ENCODE results near the gene THSD4.

The THSD4 gene

GRCh38 chr15:71515375-71516186 lies 400.3 kb downstream of the THSD4 start:
- no peak for DNase-seq

DNA sequence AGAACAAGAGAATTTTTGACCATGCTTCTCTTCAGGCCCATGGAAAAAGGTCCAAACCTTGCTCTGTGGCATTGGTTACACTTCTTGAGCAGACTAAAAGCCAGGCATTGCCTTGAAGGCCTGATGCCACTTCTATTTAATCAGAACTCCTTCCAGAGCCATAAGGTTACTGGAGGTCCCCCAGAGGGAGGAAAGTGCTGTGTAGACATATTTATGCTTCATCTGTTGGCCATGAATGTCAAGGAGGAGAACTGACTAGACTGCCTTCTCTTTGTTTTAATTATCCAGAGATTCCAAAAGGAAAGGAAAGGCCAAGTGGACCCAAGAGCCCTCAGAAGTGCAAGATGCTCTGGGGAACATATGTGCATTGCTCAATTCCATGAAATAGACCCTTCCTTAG lies 402.5 kb downstream of the THSD4 start:
- no peak for DNase-seq

GRCh38 chr15:71518661-71519060 lies 403.4 kb downstream of the THSD4 start:
- no peak for DNase-seq

DNA sequence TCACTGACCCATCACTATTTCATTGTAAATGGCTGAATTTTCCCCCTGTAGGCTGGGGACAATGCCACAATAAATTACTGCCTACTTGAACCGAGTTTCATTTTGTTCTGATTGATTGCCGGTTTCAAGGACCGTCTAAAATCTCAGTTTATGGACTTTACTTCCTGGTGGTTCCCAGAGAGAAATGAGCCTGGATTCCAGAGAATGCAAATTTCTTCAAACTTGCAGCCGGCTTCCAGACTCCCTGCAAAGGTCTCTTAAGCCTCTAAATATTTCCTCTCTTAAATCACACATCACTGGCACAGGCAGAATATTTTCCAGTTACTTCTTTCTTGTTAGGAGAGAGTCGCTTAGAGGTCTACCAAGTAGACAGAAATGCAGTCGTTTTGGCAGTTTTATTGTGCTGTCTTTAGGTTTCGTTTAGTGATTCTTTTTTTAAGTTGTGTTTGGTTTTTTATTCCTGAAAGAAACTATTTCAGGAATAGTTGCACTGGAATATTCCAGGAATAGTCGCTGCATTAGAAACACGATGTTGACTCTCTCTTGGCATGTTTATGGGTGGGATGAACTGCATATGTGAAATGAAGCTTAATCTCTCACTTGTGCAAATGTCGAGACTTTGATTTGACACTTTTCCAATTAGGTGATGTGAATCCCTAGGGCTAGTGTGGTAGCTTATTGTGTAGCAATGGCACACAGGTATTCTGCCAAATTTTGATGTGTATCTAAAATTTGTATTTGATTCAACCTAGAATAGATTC lies 411.0 kb downstream of the THSD4 start:
- no peak for DNase-seq

DNA sequence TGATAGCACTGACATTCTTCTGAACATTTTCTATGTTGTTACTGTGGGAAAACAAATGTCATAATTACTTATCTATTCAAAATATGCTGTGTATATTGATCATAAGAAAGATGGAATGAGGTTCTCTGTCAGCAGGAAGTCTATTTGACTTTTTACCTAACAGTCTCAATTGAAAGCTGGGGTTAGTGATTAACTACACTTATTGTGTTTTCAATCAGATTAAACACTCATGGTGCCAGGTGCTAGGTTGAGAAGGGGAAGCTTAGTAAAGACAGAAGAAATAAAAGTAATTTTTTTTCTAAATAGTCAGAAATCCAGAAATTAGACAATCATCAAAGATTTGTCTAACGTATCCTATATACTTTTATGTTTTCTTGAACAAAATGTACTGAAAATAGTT lies 414.1 kb downstream of the THSD4 start:
- no peak for DNase-seq

GRCh38 chr15:71530116-71530515 lies 414.8 kb downstream of the THSD4 start:
- no peak for DNase-seq

DNA sequence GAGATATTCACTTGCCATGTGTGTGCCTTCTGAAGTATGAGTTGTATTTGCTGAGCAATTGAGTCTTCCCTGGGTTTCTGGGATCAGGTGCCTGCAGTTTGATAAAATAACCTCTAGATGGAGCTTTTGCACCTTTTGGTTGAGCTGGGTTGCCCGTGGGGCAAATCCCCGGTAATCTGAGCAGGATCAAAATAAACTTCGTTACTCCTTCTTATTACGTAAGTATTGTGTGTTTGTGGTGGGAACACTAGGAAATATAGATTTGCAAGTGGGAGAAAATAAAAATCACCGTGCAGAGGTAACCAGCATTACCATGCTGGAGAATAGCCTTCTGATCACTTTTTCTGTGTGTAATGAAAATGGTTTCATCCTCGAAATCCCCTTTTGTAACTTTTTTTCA lies 417.7 kb downstream of the THSD4 start:
- peak; percentile 45 for DNase-seq

DNA sequence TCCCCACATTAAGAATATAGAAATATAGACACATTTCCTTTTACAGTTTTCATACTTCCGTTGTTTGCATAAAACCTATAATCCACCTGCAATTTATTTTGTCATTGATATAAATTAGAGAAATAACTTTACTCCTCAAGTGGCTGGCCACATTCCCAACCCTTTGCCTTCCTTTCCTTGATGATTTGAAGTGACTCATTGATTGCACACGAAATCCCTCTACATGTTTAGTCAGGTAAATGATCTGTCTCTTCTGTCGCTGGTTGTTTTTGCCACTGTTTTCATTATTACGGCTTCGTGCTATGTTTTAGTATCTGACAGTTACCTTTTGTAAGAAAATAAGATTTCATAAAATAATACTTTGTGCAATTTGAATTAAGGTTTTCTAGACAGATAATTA lies 422.9 kb downstream of the THSD4 start:
- DNase-seq = no peak

- no peak for DNase-seq
Measured at GRCh38 chr15:71541746-71542145, 426.5 kb downstream of the THSD4 start.

- DNase-seq = no peak
Measured at GRCh38 chr15:71542836-71543235, 427.6 kb downstream of the THSD4 start.

DNA sequence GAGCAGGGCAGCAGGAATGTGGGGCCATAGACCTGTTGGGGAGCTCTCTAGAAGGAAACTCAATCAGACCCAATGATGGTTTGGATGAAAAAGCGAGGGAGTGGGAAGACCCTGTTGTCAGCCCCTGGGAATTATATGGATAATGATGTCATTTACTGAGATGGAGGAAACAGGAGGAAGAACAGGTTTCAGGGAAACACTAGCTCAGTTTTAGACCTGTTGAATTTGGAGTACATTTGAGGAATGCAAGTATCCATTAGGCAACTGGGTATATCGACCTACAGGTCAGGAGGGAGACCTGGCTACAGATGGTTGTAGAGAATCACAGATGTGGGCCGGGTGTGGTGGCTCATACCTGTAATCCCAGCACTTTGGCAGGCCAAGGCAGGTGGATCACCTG lies 428.1 kb downstream of the THSD4 start:
- DNase-seq = no peak

- DNase-seq = no peak
Measured at GRCh38 chr15:71545223-71545760, 430.0 kb downstream of the THSD4 start.

DNA sequence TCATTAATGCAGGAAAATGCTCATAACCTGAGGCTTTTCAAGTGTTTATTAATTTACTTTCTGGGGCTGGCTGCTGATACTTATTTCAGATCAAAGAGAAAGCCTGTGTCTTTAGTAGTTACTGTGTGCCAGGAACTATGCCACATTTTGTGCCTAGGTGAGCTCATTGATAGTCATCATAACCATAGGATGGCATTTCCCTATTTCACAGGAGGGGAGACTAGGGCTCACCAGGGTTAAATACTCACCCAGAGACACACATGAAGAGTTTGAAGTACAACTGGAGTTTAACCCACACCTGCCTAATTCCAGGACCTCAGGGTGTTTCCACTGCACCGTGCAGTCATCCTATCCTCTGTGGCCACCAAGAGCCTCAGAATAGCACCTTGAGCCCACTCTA lies 430.7 kb downstream of the THSD4 start:
- no peak for DNase-seq

DNA sequence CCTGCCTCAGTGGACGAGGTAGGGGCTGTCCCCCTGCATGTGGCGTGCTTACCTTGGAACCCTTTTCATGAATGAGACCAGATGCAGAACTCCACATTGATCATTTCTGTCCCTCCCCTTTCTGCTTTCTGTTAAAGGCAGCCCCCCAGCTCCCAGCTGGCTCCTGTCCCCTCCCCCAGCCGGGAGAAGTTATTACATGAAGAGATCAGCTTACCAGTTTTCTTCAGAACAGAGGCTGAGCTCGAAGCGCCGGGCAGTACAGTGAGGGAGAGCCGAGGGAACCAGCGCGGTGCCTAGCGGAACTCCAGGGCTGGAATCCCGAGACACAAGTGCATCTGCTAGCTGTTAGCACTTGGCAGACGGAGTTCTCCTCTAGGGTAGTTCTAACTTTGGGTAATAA lies 431.7 kb downstream of the THSD4 start:
- no peak for DNase-seq

- no peak for DNase-seq
Measured at GRCh38 chr15:71548401-71548807, 433.1 kb downstream of the THSD4 start.

- no peak for DNase-seq
Measured at GRCh38 chr15:71549091-71549490, 433.8 kb downstream of the THSD4 start.

DNA sequence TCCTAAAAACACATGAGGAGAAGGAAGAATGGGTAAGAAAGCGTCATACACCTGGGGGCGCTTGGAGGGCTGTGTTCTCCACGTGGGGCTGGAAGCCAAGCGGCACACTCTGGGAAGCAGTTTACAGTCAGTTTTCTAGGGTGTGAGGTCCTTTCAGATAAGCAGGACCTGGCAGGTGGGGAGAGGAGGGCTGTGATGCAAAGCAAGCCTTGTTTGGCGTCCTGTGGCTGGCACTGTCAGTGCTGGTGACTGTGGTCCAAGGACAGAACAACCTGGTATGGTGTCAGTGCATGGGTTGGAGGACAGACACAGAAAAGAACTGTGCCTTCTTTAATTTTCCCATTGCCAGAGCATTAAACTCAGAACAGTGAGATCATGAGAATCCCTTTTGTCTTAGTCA lies 434.4 kb downstream of the THSD4 start:
- DNase-seq = no peak

DNA sequence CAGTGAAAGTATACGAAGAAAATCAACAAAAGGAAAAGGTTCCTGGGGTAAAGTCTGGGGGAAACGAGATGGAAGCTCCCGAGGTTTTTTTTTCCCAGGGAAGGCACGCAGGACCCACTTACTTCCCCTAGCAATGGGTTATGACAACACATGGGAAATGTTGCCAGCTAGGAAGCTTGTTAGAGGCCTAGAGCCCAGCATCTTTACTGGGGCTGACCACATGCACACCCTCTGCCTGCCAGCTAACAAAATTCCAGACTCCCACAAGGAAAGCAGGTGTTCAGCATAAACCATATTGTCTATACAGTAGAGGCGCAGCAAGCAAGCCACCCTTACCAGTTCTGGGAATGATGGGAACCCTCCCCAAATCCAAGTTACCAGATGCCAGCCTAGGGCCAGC lies 436.3 kb downstream of the THSD4 start:
- DNase-seq = no peak

DNA sequence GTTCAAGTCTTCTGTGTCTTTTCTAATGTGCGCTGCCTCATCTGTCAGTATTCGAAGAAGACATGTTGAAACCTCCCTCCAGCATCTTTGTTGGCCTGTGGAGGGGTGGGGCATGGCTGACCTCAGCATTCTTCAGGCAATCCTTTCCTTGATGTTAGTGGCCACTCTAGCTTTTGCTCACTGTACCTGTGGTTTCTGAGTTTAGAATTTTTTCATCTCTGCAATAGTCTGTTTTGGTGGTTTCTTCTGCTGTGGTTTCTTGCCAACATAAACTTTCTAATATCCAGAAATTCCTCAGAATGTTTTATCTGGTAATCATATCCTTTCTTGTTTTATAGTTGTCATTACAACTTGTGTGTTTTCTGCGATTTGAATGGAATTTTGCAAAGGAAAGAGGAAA lies 443.8 kb downstream of the THSD4 start:
- no peak for DNase-seq

GRCh38 chr15:71559616-71560015 lies 444.3 kb downstream of the THSD4 start:
- no peak for DNase-seq

DNA sequence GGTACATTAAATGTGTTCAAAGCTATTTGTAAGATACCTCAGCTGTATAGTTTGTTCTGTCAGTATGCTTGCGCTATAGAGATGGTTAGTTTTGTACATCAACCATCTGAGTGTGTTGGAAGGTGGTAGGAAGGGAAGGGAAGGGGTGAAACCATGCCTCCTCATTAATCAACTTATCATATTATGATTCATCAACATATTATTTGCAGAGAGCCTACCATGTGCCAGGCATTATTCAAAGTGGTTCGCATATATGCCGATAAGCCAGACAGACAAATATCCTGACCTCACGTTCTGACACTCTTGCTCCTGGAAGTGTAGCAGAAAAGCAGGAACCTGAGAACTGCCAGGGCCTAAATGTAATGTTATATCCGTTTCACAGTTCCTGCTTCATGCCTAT lies 447.0 kb downstream of the THSD4 start:
- DNase-seq = no peak

DNA sequence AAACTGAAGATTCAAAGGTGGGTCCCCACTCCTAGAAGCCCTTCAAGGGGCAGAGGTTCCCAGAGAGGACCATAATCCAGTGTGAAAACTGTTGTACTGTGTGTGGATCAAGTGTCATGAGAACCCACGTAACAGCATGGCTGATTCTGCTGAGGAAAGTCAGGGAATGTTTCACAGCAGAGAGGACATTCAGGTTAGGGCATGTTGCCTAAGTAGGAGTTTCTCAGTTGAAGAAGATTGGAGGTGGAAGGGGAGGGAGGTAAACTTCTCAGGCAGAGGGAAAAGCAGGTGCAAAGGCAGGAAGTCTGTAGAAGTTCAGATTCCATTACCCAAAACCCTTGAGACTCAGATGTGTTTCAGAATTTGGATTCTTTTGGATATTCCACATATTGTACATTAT lies 448.9 kb downstream of the THSD4 start:
- no peak for DNase-seq

DNA sequence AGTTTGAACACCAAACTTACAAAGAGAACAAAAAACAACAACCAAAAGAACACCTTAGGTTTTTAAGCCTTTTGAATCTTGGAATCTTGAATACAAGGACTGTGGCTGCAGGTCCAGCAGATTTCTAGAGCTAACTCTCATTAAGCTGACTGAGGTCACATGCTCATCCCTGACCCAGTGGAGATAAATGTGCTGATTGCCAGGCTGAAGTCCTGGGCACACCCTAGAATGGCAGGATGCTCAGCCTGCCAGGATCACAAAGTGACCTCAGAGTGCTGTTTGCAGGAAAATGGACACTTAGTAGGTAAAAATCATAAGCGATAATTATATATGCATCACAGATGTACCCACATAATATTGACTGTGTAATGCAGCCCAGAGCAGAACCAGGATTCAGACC lies 449.7 kb downstream of the THSD4 start:
- no peak for DNase-seq

GRCh38 chr15:71565631-71566160 lies 450.4 kb downstream of the THSD4 start:
- DNase-seq = no peak

Data from RPMI8226 (cell line).